Upper lobe of right lung (tissue), 1 donor: Measurements from ENCODE around the gene MPV17L2. TPM values are rescaled to one million over a fixed set of nuclear protein-coding genes. Genes with fewer than 3 reads are reported as not detected.
A peak's percentile ranks its signal among the peaks of the same experiment; 100 is the strongest.

ENCODE experiments used
- ATAC-seq: fragments of 200-7000 bp; cut with Tn5 transposase; one replicate; pipeline ENCODE4 v1.9.1; 2020; ENCODE audit warnings: mild to moderate bottlenecking, moderate library complexity
- DNase-seq: peaks from one replicate; pipeline ENCODE4 v3.0.0-alpha.2; 2020
- H3K27ac ChIP-seq: fragments of 200-600 bp; one replicate; pipeline ENCODE4 v1.8.0; 2022
- H3K27me3 ChIP-seq: fragments of 200-600 bp; one replicate; pipeline ENCODE4 v1.8.0; 2022; ENCODE audit warnings: mild to moderate bottlenecking
- H3K36me3 ChIP-seq: fragments of 200-600 bp; one replicate; pipeline ENCODE4 v1.8.0; 2022
- H3K4me1 ChIP-seq: fragments of 200-600 bp; one replicate; pipeline ENCODE4 v1.8.0; 2022
- H3K4me3 ChIP-seq: fragments of 200-600 bp; one replicate; pipeline ENCODE4 v1.8.0; 2022; ENCODE audit warnings: mild to moderate bottlenecking
- H3K9me3 ChIP-seq: fragments of 200-600 bp; one replicate; pipeline ENCODE4 v1.8.0; 2022
- intact Hi-C: fragments of 100-400 bp; cut with DNase I; formaldehyde crosslinking; loops from one replicate; pipeline ENCODE4 v1.11.0; 2022
- total RNA-seq: library from RNA; stranded (reverse); fragmentation: NEBNext Ultra II Directional; extraction: Animal tissue kit (Norgen Biotek cat#: 25700); gene quantifications from one replicate; pipeline ENCODE4 v1.2.1, GENCODE V29; 2021
- TF ChIP-seq, protein P1 (sequence below): fragments of 200-600 bp; IDR thresholded peaks from one replicate; pipeline ENCODE4 v1.8.0; 2022; ENCODE audit warnings: antibody characterized with exemption
- donor health status: DM: no; HTN: yes; CAD: no; lungs with severe emphysema.

The MPV17L2 gene
- total RNA-seq, 1 donor from 2014 or later, result 8.2 TPM

DNA sequence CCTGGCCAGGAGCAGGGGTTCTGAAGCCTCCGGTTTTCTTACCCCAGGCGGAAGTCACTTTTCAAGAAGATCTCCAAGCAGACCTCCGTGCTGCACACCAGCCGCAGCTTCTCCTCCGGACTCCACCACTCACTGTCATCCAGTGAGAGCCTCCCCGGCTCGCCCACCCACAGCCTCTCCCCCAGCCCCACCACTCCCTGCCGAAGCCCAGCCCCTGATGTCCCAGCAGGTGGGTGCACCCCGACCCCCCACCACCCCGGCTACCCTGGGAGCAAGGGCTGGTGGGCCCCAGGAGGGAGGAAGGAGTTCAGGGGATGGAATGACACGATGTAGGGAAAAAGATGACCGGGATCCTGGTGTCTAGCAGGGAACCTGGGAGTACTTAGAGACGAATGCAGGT, 45.6 kb upstream of the MPV17L2 start:
- no peak for ATAC-seq
- peaks cover 49% of the 10 kb centered on the region for H3K36me3 ChIP-seq

DNA sequence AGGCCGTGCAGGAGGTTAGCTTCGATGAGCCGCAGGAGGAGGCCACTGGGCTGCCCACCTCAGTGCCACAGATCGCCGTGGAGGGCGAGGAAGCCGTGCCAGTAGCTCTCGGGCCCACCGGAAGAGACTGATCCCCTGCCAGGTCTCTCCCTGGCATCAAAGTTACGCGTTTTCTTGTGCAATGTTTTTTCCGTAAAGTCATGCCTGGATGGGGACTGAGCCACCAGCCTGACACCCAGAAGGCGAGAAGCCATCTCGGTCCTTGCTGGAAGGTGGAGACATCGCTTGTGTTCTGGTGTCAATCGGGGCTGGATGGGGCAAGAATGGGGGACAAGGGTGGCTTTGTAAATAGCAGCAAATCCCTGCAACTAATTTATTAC, 43.4 kb upstream of the MPV17L2 start:
- peaks cover 18% of the 10 kb centered on the region for H3K4me1 ChIP-seq
- DNase-seq (no peak), ATAC-seq (no peak)
- no peaks in the 10 kb centered on the region for H3K9me3 ChIP-seq
- intact Hi-C loops, result no loop called here
- no peak overlapping the region for H3K27ac ChIP-seq
- no peaks in the 10 kb centered on the region for H3K27me3 ChIP-seq
- TF ChIP-seq, protein P1, sequence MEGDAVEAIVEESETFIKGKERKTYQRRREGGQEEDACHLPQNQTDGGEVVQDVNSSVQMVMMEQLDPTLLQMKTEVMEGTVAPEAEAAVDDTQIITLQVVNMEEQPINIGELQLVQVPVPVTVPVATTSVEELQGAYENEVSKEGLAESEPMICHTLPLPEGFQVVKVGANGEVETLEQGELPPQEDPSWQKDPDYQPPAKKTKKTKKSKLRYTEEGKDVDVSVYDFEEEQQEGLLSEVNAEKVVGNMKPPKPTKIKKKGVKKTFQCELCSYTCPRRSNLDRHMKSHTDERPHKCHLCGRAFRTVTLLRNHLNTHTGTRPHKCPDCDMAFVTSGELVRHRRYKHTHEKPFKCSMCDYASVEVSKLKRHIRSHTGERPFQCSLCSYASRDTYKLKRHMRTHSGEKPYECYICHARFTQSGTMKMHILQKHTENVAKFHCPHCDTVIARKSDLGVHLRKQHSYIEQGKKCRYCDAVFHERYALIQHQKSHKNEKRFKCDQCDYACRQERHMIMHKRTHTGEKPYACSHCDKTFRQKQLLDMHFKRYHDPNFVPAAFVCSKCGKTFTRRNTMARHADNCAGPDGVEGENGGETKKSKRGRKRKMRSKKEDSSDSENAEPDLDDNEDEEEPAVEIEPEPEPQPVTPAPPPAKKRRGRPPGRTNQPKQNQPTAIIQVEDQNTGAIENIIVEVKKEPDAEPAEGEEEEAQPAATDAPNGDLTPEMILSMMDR, result no peak
- H3K4me3 ChIP-seq, result no peak overlapping the region
- peaks cover 28% of the 10 kb centered on the region for H3K36me3 ChIP-seq

More for the DNA sequence above, 45.6 kb upstream of the MPV17L2 start:
- DNase-seq, result no peak
- Histone ChIP-seq H3K27me3 (no peaks in the 10 kb centered on the region), H3K9me3 (no peaks in the 10 kb centered on the region), H3K27ac (no peak overlapping the region), H3K4me1 (peaks cover 8% of the 10 kb centered on the region), H3K4me3 (no peak overlapping the region)
- intact Hi-C loops, result no loop called here
- TF ChIP-seq, protein P1, result no peak

DNA sequence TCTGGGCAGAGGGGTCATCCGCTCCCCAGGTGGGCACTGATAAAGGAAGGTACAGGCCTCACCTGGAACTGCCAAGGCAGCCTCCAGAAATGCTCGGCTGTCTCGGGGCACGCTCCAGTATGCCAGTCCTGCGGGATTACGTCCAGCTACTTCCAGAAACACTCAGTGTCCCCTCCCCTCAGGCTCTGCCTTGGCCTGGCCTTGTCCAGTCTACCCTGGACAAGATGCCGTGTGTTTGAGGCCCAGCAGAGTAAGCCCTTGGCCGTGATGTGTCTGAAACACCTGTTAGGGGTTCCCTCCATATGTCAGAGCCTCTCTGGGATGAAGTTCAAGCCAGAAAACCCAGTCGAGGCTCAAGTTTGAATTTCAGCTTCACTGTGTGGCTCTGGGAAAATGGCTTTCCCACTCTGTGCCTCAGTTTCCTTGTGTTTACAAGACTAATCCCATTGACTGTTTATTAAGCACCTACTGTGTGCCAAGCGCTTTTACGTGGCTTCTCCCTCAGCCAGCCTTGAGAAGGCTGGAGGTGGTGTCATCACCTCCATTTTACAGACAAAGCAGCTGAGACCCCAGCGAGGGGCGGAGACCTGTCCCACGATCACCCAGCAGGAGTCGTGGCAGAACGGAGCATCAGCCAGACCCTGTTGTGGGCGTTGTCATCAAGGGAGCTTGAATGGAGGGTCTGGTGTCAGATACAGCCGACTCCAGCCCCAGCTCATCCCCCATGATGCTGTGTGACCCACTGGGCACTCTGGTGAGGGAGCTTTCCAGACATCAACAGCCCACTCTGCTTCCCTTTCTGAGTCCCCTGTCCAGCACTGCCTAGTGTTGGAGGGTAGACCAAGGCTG, 42.0 kb upstream of the MPV17L2 start:
- Histone ChIP-seq H3K27ac (no peak overlapping the region), H3K36me3 (peaks cover 13% of the 10 kb centered on the region), H3K4me3 (no peak overlapping the region), H3K9me3 (no peaks in the 10 kb centered on the region), H3K4me1 (peaks cover 24% of the 10 kb centered on the region), H3K27me3 (no peaks in the 10 kb centered on the region)
- DNase-seq, result no peak
- TF ChIP-seq, protein P1, result no peak
- ATAC-seq, result no peak
- intact Hi-C loops, result no loop called here

DNA sequence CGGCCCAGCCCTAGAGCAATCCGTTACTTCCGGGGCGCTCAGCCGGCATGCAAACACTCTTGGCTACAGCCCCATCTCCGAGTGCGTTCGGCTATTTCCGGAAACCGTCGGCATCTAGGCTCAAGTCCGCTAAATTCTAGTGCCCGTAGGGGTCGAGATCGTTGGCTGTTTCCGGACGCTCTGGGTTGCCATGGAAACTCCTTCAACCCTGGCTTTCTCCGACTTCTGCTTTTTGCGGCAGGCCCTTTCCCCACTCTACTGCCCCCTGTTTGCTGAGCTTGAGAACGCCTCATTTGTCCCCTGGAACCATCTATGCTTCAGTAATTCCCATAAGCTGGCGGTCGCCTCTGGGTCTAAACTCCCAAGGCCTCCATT, 40.6 kb upstream of the MPV17L2 start:
- intact Hi-C loops, result no loop called here
- Histone ChIP-seq H3K27ac (peak overlapping the region; percentile 96), H3K9me3 (no peaks in the 10 kb centered on the region), H3K4me3 (peak overlapping the region; percentile 81), H3K4me1 (peaks cover 38% of the 10 kb centered on the region), H3K27me3 (no peaks in the 10 kb centered on the region), H3K36me3 (peaks cover 5% of the 10 kb centered on the region)
- ATAC-seq (peak; percentile 68), DNase-seq (peak; percentile 96)
- TF ChIP-seq, protein P1, result peak; percentile 60

DNA sequence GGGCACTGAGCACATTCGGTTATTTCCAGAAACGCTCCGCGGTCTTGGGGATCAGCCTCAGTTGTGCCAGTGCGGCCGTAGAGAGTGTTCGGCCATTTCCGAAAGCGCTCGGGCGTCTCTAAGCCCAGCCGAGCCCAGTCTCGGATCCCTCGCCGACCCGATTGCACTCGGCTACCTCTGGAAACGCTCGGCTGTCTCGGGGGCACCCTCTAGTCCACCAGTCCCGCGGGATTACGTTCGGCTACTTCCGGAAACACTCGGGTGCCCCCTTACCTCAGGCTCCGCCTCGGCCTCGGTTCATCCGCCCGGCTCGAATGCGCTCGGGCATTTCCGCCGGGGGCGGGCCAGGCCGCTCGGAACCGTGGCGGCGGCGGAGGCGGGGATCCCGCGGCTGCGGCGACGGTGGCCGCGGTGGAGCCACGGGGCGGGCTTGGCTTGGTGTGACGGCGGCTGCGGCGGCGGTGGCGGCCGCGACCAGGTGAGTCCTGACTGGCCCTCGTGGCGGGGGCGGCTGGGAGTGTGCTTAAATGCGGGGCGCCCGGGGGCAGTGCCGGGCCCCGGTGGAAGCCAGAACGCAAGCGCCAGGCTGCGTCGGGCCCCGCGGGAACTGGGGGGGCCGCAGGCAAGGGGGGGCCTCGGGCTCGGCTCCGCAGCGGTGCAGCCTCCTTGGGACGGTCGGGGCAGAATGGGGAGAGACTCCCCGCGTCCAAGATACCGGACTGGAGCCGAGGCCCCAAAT, 40.0 kb upstream of the MPV17L2 start, which contains the start of gene PIK3R2:
Gene PIK3R2 (plus strand): TSS at position 347 of the 739 bp plus-strand sequence. CDS start 2,717 bp downstream, outside the sequence.
- Histone ChIP-seq H3K27me3 (no peaks in the 10 kb centered on the region), H3K27ac (peak within 1 kb of the TSS; percentile 96), H3K9me3 (no peaks in the 10 kb centered on the region), H3K4me1 (peaks cover 42% of the 10 kb centered on the region), H3K4me3 (peak within 1 kb of the TSS; percentile 81), H3K36me3 (no peaks in the 10 kb centered on the region)
- TF ChIP-seq, protein P1, result no peak
- ATAC-seq, result peak; percentile 92
- peak; percentile 99 for DNase-seq
- intact Hi-C loops, result no loop called here
